HG03139 (cell line): ENCODE measurements around the gene UBFD1.
"Not testable (repeated sequence)": the region's sequence is repeated elsewhere in the genome, so short reads cannot be mapped to it uniquely, and the experiment has no call there.

Source experiments
- ATAC-seq: cut with Tn5 transposase; IDR thresholded peaks from one replicate; pipeline ENCODE4 v1.9.1; 2021; ENCODE audit not compliant: unreplicated experiment

The UBFD1 gene

GRCh38 chr16:23595951-23596720 lies 38.6 kb downstream of the UBFD1 start, which contains the start of gene NDUFAB1:
NDUFAB1 (minus strand) TSS chr16:23596316; CDS start chr16:23596290, 26 bp downstream.
- ATAC-seq = peak; percentile 88

GRCh38 chr16:23597003-23597756 lies 39.7 kb downstream of the UBFD1 start:
- ATAC-seq = no peak

GRCh38 chr16:23607726-23608125 lies 50.2 kb downstream of the UBFD1 start:
- no peak for ATAC-seq

GRCh38 chr16:23608194-23608593 lies 50.7 kb downstream of the UBFD1 start:
- no peak for ATAC-seq

- no peak for ATAC-seq
Measured at GRCh38 chr16:23609929-23610328, 52.4 kb downstream of the UBFD1 start.

GRCh38 chr16:23610905-23611304 lies 53.4 kb downstream of the UBFD1 start:
- ATAC-seq = not testable (repeated sequence)

GRCh38 chr16:23611936-23612335 lies 54.4 kb downstream of the UBFD1 start:
- no peak for ATAC-seq

- no peak for ATAC-seq
Measured at GRCh38 chr16:23615805-23616204, 58.3 kb downstream of the UBFD1 start.
